Endodermal cell (in vitro differentiated cells): ENCODE data around the gene SECISBP2. TPM values are rescaled to one million over a fixed set of nuclear protein-coding genes. Genes with fewer than 3 reads are reported as not detected.

Experiments used
- DNase-seq: peaks from one replicate; pipeline ENCODE4 v3.0.0-alpha.2; 2017
- H3K27ac ChIP-seq: 2 replicates; pipeline ENCODE4 v1.5.1; 2013; ENCODE audit warnings: mild to moderate bottlenecking, low read depth, low read length, moderate library complexity
- H3K27me3 ChIP-seq: 2 replicates; pipeline ENCODE4 v1.6.1; 2013; ENCODE audit warnings: mild to moderate bottlenecking, low read length, moderate library complexity; ENCODE audit not compliant: insufficient read depth, control insufficient read depth, poor library complexity, severe bottlenecking
- H3K36me3 ChIP-seq: 2 replicates; pipeline ENCODE4 v1.7.0; 2013; ENCODE audit warnings: mild to moderate bottlenecking, low read length, moderate library complexity; ENCODE audit not compliant: control insufficient read depth, insufficient read depth
- H3K4me1 ChIP-seq: one replicate; pipeline ENCODE4 v1.7.0; 2013; ENCODE audit warnings: low read length; ENCODE audit not compliant: control insufficient read depth, insufficient read depth
- H3K4me3 ChIP-seq: 2 replicates; pipeline ENCODE4 v1.5.1; 2013; ENCODE audit warnings: mild to moderate bottlenecking, low read length, moderate library complexity
- H3K9ac ChIP-seq: 2 replicates; pipeline ENCODE4 v1.6.1; 2013; ENCODE audit warnings: mild to moderate bottlenecking, low read length, moderate library complexity; ENCODE audit not compliant: poor library complexity, severe bottlenecking; ENCODE audit errors: extremely low read depth
- H3K9me3 ChIP-seq: 2 replicates; pipeline ENCODE4 v1.6.1; 2013; ENCODE audit warnings: mild to moderate bottlenecking, low read length, moderate library complexity; ENCODE audit not compliant: control insufficient read depth
- H3K27ac Mint-ChIP-seq: 2 replicates; pipeline ENCODE4 v1.8.0; 2020; ENCODE audit warnings: mixed read lengths
- H3K27me3 Mint-ChIP-seq: 2 replicates; pipeline ENCODE4 v1.8.0; 2021; ENCODE audit warnings: mild to moderate bottlenecking, mixed read lengths; ENCODE audit not compliant: insufficient read depth
- H3K36me3 Mint-ChIP-seq: 2 replicates; pipeline ENCODE4 v1.8.0; 2020; ENCODE audit warnings: low read depth, mixed read lengths
- H3K4me1 Mint-ChIP-seq: 2 replicates; pipeline ENCODE4 v1.8.0; 2020; ENCODE audit warnings: mixed read lengths
- H3K4me3 Mint-ChIP-seq: 2 replicates; pipeline ENCODE4 v1.8.0; 2020; ENCODE audit warnings: mild to moderate bottlenecking, moderate library complexity, mixed read lengths
- H3K9me3 Mint-ChIP-seq: 2 replicates; pipeline ENCODE4 v1.8.0; 2020; ENCODE audit warnings: mild to moderate bottlenecking, mixed read lengths
- WGBS, 2 experiments: methylation state at CpG; one replicate each; pipeline versions ENCODE4 v1.1.5 to v1.1.7; 2013; ENCODE audit warnings: missing lambda C conversion rate in 2 of 2, mixed read lengths in 1 of 2; ENCODE audit not compliant: insufficient coverage in 1 of 2, insufficient read length in 1 of 2; 5-methylcytosine and 5-hydroxymethylcytosine counted together
- total RNA-seq, 2 donors: library from RNA; stranded (reverse); fragmentation: NEBNext Ultra II Directional in 1 of 2; extraction: Animal tissue kit (Norgen Biotek cat#: 25700) in 1 of 2; gene quantifications; 2 replicates in 1 of 2; 3 replicates in 1 of 2; pipeline ENCODE4 v1.2.1, GENCODE V29; 2021
- TF ChIP-seq, protein P1 (sequence below): fragments of 200-600 bp; sonication (generic); conservative IDR thresholded peaks from 2 replicates; pipeline ENCODE4 v1.5.0; 2021; ENCODE audit warnings: antibody characterized with exemption, mild to moderate bottlenecking

The SECISBP2 gene
- total RNA-seq, 2 donors from 2014 or later = 55.7 to 56.0 TPM

DNA sequence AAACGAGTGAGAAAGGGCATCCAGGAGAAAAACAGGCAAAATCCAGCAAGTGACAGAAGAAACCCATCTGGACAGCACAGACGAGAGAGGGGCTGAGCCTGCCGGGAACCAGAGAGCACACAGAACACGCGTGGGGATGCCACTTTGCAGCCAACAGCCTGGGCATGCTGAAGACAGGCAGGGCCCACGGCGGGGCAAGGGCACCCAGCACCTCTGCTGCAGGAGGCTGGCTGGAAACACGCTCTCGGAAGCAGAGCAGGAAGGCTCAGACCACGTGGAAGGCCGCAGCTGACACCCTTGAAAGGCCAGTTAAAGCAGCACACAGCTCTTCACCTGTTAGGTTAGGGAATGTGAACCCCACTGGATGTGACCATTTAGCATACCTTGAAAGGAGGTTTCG lies 76.1 kb downstream of the SECISBP2 start:
- H3K9ac ChIP-seq = no peak overlapping the region
- H3K36me3 ChIP-seq = peaks cover 8% of the 10 kb centered on the region
- no peak overlapping the region for H3K27ac ChIP-seq
- no peak overlapping the region for H3K4me3 ChIP-seq
- Mint-ChIP-seq H3K4me3 (no peak overlapping the region), H3K36me3 (peaks cover 36% of the 10 kb centered on the region), H3K27me3 (no peaks in the 10 kb centered on the region), H3K9me3 (no peaks in the 10 kb centered on the region), H3K4me1 (peaks cover 11% of the 10 kb centered on the region), H3K27ac (no peak overlapping the region)
- H3K27me3 ChIP-seq = no peaks in the 10 kb centered on the region
- no peak for DNase-seq
- H3K4me1 ChIP-seq = peaks cover 11% of the 10 kb centered on the region
- no peaks in the 10 kb centered on the region for H3K9me3 ChIP-seq
- WGBS, 2 experiments = 90 to 96% methylated on average over 5 to 12 of the region's 12 CpGs
- TF ChIP-seq, protein P1, sequence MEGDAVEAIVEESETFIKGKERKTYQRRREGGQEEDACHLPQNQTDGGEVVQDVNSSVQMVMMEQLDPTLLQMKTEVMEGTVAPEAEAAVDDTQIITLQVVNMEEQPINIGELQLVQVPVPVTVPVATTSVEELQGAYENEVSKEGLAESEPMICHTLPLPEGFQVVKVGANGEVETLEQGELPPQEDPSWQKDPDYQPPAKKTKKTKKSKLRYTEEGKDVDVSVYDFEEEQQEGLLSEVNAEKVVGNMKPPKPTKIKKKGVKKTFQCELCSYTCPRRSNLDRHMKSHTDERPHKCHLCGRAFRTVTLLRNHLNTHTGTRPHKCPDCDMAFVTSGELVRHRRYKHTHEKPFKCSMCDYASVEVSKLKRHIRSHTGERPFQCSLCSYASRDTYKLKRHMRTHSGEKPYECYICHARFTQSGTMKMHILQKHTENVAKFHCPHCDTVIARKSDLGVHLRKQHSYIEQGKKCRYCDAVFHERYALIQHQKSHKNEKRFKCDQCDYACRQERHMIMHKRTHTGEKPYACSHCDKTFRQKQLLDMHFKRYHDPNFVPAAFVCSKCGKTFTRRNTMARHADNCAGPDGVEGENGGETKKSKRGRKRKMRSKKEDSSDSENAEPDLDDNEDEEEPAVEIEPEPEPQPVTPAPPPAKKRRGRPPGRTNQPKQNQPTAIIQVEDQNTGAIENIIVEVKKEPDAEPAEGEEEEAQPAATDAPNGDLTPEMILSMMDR = no peak

DNA sequence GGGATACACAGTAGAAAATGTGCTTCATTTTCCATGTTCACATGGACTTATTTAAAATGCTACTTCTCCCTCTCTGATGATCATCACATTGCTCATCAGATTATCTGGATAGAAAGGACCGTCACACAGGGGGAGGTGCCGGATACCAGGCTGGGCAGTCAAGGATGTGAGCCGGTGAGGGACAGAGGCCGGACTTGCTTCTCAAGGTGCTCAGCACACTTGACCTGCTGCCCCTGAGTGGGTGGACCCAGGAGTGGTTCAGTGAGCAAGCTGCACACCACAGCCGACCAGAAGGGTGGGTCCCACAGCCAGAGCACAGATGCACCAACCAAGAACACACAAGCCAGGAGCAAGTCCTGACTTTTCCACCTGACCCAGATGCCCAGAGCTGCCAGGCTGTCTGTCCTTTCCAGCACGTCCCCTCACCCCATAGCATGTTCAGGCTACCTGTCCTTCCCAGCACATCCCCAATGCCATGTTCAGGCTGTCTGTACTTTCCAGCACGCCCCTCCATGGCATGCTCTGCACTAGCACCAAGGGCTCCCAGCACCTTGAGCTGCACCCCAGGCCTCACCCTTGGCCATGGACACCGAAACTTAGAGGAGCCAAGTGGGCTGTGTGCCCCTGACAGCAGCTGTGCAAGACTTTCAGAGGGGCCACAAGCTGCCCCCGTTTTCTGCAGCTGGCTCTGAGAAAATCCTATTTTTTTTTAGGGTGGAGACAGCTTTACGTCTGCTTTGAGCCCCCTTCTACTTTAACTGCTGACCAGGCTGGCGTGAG lies 77.8 kb downstream of the SECISBP2 start:
- WGBS, 2 experiments = 88 to 96% methylated on average over 7 to 11 of the region's 11 CpGs
- TF ChIP-seq, protein P1 = no peak

DNA sequence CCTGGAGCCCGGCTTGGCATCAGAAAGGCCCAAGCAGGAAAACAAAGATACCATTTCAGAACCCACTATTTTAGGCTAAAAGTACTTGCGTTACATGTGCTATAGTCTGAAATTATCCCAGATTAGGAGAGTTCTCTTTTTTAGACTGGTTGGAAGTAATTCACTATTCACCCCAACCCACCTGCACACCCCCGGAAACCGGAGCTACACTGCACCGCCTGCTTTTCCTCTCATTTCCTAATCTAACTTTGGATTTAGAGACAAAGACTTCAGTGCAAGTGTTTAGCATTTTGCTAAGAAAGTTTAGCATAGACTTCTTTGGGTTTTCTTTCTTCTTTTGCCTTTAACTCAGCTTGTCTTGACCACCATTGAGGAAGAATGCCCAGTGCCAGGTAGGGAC lies 79.2 kb downstream of the SECISBP2 start:
- H3K4me1 Mint-ChIP-seq = no peaks in the 10 kb centered on the region
- H3K4me1 ChIP-seq = no peaks in the 10 kb centered on the region
- H3K27ac Mint-ChIP-seq = no peak overlapping the region
- H3K36me3 Mint-ChIP-seq = peaks cover 34% of the 10 kb centered on the region
- H3K9me3 Mint-ChIP-seq = no peaks in the 10 kb centered on the region
- H3K27me3 ChIP-seq = no peaks in the 10 kb centered on the region
- no peak overlapping the region for H3K9ac ChIP-seq
- TF ChIP-seq, protein P1 = no peak
- no peaks in the 10 kb centered on the region for H3K9me3 ChIP-seq
- no peak overlapping the region for H3K4me3 Mint-ChIP-seq
- no peaks in the 10 kb centered on the region for H3K27me3 Mint-ChIP-seq
- peaks cover 8% of the 10 kb centered on the region for H3K36me3 ChIP-seq
- H3K27ac ChIP-seq = no peak overlapping the region
- 86% methylated on average over 5 of the region's 5 CpGs; no CpG with 5 or more reads in 1 of the 2 experiments for WGBS, 2 experiments
- no peak for DNase-seq
- H3K4me3 ChIP-seq = no peak overlapping the region

More for the DNA sequence above, 77.8 kb downstream of the SECISBP2 start:
- Histone ChIP-seq H3K36me3 (peaks cover 8% of the 10 kb centered on the region), H3K27ac (no peak overlapping the region), H3K9ac (no peak overlapping the region), H3K4me1 (no peaks in the 10 kb centered on the region), H3K9me3 (no peaks in the 10 kb centered on the region), H3K27me3 (no peaks in the 10 kb centered on the region), H3K4me3 (no peak overlapping the region)
- Mint-ChIP-seq H3K36me3 (peaks cover 27% of the 10 kb centered on the region), H3K4me1 (peaks cover 1% of the 10 kb centered on the region), H3K4me3 (no peak overlapping the region), H3K27ac (no peak overlapping the region), H3K27me3 (no peaks in the 10 kb centered on the region), H3K9me3 (no peaks in the 10 kb centered on the region)
- no peak for DNase-seq
